Breast epithelium (tissue), 4 donors: Measurements from ENCODE around the gene MYBPC2. TPM values are rescaled to one million over a fixed set of nuclear protein-coding genes. Genes with fewer than 3 reads are reported as not detected.

ENCODE experiments used
- DNase-seq, 2 donors: peaks; one replicate each; pipeline ENCODE4 v3.0.0-alpha.2; 2019; ENCODE audit warnings: low spot score in 2 of 2
- H3K27ac ChIP-seq, 2 donors: fragments of 200-600 bp; sonication (generic) in 1 of 2; one replicate each; pipeline ENCODE4 v1.5.1; 2016 to 2019; ENCODE audit warnings: mild to moderate bottlenecking in 1 of 2
- H3K27me3 ChIP-seq, 2 donors: fragments of 200-600 bp; sonication (generic) in 1 of 2; one replicate each; pipeline versions ENCODE4 v1.5.1 to v1.6.0; 2017 to 2019; ENCODE audit warnings: control low read depth in 1 of 2, mild to moderate bottlenecking in 1 of 2
- H3K36me3 ChIP-seq: fragments of 200-600 bp; one replicate; pipeline ENCODE4 v1.5.1; 2019
- H3K4me1 ChIP-seq, 2 donors: fragments of 200-600 bp; sonication (generic); one replicate each; pipeline ENCODE4 v1.5.1; 2016 to 2019; ENCODE audit warnings: control low read depth in 1 of 2
- H3K4me3 ChIP-seq, 3 donors: fragments of 200-600 bp; sonication (generic); 1 replicate in 2 of 3; 2 replicates in 1 of 3; pipeline ENCODE4 v1.5.1; 2016 to 2019; ENCODE audit warnings: mild to moderate bottlenecking in 3 of 3, moderate library complexity in 2 of 3
- H3K9me3 ChIP-seq, 2 donors: fragments of 200-600 bp; sonication (generic) in 1 of 2; one replicate each; pipeline ENCODE4 v1.5.1; 2016 to 2019; ENCODE audit warnings: control low read depth in 1 of 2
- POLR2A ChIP-seq: fragments of 450-650 bp; IDR thresholded peaks from one replicate; pipeline ENCODE4 v1.6.1; 2016; ENCODE audit warnings: antibody characterized with exemption, mild to moderate bottlenecking, moderate library complexity
- POLR2AphosphoS5 ChIP-seq, 3 donors: sonication (generic); formaldehyde crosslinking; IDR thresholded peaks; one replicate each; pipeline ENCODE4 v1.6.1; 2017; ENCODE audit warnings: antibody characterized with exemption in 3 of 3
- intact Hi-C: fragments of 100-400 bp; cut with DNase I; formaldehyde crosslinking; loops from one replicate; pipeline ENCODE4 v1.15.1; 2023; ENCODE audit warnings: low total_unique reads
- total RNA-seq, 3 donors: library from RNA; depleted of rRNA; stranded (reverse); fragments of >200 nt; gene quantifications; one replicate each; pipeline ENCODE4 v1.1.0, GENCODE V29; 2016
- TF ChIP-seq, protein P1 (sequence below), 3 donors: fragments of 450-650 bp; IDR thresholded peaks; one replicate each; pipeline ENCODE4 v1.5.1; 2016 to 2017; ENCODE audit warnings: antibody characterized with exemption in 3 of 3, mild to moderate bottlenecking in 3 of 3, moderate library complexity in 3 of 3

The MYBPC2 gene
- total RNA-seq, 3 donors from 2014 or later = under 0.01 TPM; not detected in 2

DNA sequence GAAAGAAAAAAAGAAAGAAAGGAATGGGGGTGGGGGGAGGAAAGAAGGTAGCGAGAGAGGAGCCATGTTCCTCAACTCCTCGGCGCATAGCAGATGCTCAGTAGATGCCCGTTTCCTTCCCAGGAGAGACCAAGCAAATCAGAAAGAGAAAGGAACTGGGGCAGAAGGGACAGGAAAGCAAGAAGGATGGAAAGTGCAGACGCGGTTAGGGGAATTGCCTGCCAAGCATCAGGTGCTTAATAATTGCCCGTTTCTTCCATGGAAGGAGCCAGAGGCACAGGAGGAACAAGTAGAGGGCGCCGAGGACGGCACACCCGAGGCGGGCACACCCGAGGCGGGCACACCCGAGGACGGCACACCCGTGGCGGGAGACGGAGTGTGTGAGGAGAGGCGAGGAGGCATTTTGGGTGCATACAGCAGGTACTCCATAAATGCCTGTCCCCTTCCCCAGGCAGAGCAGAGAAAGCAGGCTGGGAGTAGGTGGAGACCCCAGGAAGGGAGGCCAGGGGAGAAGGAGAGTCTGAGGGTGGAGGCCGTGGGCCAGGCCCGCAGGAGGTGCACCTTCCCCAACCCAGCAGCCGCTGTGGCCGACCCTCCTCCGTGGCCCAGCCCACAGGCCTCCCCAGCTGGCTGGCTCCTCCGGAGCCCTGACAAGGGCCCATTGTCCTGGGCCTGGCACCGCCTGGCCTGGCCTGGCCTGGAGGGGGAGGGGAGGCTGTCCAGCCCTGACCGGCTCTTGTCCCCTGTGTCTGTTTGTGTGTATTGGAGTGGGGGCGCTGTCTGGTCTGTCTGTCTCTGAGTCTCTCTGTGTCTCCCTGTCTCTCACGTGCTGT lies 63.7 kb downstream of the MYBPC2 start:
- no peaks in the 10 kb centered on the region for H3K36me3 ChIP-seq
- H3K9me3 ChIP-seq = no peaks in the 10 kb centered on the region
- intact Hi-C loops = no loop called here
- TF ChIP-seq POLR2A (no peak), POLR2AphosphoS5 (IDR thresholded peaks at IDR 0.05) (no peak)
- TF ChIP-seq, protein P1, sequence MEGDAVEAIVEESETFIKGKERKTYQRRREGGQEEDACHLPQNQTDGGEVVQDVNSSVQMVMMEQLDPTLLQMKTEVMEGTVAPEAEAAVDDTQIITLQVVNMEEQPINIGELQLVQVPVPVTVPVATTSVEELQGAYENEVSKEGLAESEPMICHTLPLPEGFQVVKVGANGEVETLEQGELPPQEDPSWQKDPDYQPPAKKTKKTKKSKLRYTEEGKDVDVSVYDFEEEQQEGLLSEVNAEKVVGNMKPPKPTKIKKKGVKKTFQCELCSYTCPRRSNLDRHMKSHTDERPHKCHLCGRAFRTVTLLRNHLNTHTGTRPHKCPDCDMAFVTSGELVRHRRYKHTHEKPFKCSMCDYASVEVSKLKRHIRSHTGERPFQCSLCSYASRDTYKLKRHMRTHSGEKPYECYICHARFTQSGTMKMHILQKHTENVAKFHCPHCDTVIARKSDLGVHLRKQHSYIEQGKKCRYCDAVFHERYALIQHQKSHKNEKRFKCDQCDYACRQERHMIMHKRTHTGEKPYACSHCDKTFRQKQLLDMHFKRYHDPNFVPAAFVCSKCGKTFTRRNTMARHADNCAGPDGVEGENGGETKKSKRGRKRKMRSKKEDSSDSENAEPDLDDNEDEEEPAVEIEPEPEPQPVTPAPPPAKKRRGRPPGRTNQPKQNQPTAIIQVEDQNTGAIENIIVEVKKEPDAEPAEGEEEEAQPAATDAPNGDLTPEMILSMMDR (IDR thresholded peaks at IDR 0.05) = no peak
- no peak overlapping the region for H3K27ac ChIP-seq
- no peaks in the 10 kb centered on the region for H3K4me1 ChIP-seq
- DNase-seq = no peak
- no peak overlapping the region for H3K4me3 ChIP-seq
- no peaks in the 10 kb centered on the region for H3K27me3 ChIP-seq

DNA sequence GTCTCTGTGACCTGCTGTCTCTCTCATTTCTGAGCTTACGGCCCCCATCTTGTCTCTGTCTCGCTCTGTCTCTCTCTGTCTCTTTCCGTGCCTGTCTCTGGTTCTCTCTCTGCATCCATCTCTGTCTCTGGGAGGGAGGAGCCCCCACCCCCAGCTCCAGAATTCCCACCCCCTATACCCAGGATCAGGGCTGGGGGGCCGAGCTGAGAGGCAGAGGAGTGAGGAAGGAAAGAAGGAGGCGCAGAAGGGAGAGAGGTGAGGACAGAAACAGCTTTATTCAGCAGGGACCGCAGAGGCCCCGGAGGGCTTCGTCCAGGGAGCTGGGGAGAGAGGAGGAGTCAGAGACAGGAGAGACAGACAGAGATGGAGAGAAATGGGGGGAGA lies 64.3 kb downstream of the MYBPC2 start:
- Histone ChIP-seq H3K27ac (no peak overlapping the region), H3K4me1 (no peaks in the 10 kb centered on the region), H3K9me3 (no peaks in the 10 kb centered on the region), H3K4me3 (no peak overlapping the region), H3K36me3 (no peaks in the 10 kb centered on the region), H3K27me3 (no peaks in the 10 kb centered on the region)
- DNase-seq = no peak
- intact Hi-C loops = no loop called here
- TF ChIP-seq POLR2A = no peak
- TF ChIP-seq, protein P1 (IDR thresholded peaks at IDR 0.05) = no peak

DNA sequence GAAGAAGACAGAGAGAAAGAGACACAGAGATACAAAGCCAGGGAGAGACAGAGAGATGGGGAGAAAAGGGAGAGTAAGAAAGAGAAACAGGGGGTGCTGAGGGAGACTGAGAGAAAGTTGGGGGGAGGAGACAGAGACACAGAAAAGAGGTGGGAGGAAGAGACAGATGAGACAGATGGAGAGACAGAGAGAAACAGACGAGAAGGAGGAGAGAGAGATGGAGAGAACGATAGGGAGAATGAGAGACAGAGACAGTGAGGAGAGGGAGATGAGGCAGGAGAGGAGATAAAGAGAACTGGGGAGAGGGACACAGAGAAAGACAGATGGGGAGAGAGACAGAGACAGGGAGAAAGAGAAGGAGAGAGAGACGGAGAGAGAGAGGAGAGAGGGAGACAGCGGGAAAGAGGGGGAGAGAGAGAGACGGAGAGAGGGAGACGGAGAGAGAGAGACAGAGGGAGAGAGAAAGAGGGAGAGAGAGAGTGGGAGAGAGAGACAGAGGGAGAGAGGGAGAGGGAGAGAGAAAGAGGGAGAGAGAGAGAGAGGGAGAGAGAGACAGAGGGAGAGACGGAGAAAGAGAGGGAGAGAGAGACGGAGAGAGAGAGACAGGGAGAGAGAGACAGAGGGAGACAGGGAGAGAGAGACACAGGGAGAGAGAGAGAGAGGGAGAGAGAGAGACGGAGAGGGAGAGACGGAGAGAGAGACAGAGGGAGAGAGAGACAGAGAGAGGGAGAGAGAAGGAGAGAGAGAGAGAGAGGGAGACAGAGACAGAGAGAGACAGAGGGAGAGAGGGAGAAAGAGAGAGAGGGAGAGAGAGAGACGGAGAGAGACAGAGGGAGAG lies 65.7 kb downstream of the MYBPC2 start:
- DNase-seq = no peak
- intact Hi-C loops = no loop called here
- H3K27ac ChIP-seq = no peak overlapping the region
- no peak for TF ChIP-seq POLR2AphosphoS5 (IDR thresholded peaks at IDR 0.05)
- no peak for TF ChIP-seq POLR2A
- TF ChIP-seq, protein P1 (IDR thresholded peaks at IDR 0.05) = no peak
- no peaks in the 10 kb centered on the region for H3K4me1 ChIP-seq
- H3K9me3 ChIP-seq = no peaks in the 10 kb centered on the region
- no peak overlapping the region for H3K4me3 ChIP-seq
- H3K27me3 ChIP-seq = no peaks in the 10 kb centered on the region
- no peaks in the 10 kb centered on the region for H3K36me3 ChIP-seq

DNA sequence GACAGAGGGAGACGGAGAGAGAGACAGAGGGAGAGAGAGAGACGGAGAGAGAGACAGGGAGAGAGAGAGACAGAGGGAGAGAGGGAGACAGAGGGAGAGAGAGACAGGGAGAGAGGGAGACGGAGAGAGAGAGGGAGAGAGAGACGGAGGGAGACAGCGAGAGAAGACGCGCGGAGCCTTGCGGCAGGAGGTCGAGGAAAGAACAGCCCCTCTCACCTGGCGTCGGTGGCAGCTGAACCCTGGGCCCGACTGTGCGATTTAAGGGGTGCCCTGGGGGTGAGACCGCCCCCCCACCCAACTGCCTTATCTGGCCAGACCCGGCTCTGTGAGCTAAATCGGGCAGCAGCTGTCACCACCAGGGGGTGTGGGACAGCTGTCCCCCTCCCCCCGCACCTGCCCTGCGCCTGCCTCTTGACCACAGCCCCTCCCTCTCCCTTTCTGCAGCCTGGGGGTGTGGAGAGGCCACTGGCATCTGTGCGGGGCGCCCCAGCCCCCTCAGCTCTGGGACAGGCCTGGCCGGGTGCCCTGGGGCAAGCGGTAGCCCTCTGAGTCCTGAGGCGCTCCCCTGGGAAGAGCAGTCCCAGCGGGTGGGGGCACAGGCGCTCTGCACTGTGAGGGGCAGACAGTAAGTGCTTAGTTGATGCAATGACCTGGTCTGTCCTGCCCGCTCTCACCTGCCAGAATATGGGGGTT lies 67.5 kb downstream of the MYBPC2 start:
- TF ChIP-seq POLR2AphosphoS5 (IDR thresholded peaks at IDR 0.05) = no peak
- TF ChIP-seq POLR2A = no peak
- TF ChIP-seq, protein P1 (IDR thresholded peaks at IDR 0.05) = no peak
- Histone ChIP-seq H3K4me1 (no peaks in the 10 kb centered on the region), H3K36me3 (no peaks in the 10 kb centered on the region), H3K9me3 (no peaks in the 10 kb centered on the region), H3K4me3 (no peak overlapping the region), H3K27ac (no peak overlapping the region), H3K27me3 (no peaks in the 10 kb centered on the region)
- intact Hi-C loops = no loop called here
- no peak for DNase-seq
